Panc1 (cell line): ENCODE data around the gene VWA2. TPM values are rescaled to one million over a fixed set of nuclear protein-coding genes. Genes with fewer than 3 reads are reported as not detected.

Experiments
- ATAC-seq: fragments of 200-7000 bp; cut with Tn5 transposase; 2 replicates; pipeline ENCODE4 v1.9.1; 2020; ENCODE audit warnings: mild to moderate bottlenecking, moderate library complexity
- BruUV-seq: library from RNA; stranded (reverse); fragments of 400-500 nt; replicated peaks from 2 replicates; lab custom pipeline; 2021; lab: Mats Ljungman, UMichigan
- CTCF ChIA-PET: fragments of 300-600 bp; sonication (Branson Sonifier 250); formaldehyde crosslinking; loops from one replicate; lab custom pipeline; 2022; ENCODE audit warnings: antibody characterized with exemption; lab: Charles Lee
- POLR2A ChIA-PET: fragments of 300-600 bp; sonication (Branson Sonifier 250); formaldehyde crosslinking; loops from one replicate; lab custom pipeline; 2022; ENCODE audit warnings: antibody characterized with exemption; lab: Charles Lee
- DNase-seq: peaks from one replicate; pipeline ENCODE4 v3.0.0-alpha.2; 2010; ENCODE audit warnings: low read depth, low spot score
- H3K27ac ChIP-seq: 2 replicates; pipeline ENCODE4 v1.5.1; 2011; ENCODE audit warnings: mild to moderate bottlenecking, low read length, inconsistent platforms
- H3K27me3 ChIP-seq: fragments of 200-500 bp; sonication (Bioruptor generic); 2 replicates; pipeline ENCODE4 v1.6.0; 2014; ENCODE audit warnings: low read length, inconsistent platforms; ENCODE audit not compliant: control insufficient read depth, insufficient read depth
- H3K36me3 ChIP-seq: fragments of 200-500 bp; sonication (Bioruptor generic); 2 replicates; pipeline ENCODE4 v1.5.1; 2014; ENCODE audit warnings: inconsistent platforms, mild to moderate bottlenecking, low read length, moderate library complexity; ENCODE audit not compliant: control insufficient read depth, insufficient read depth
- H3K4me1 ChIP-seq: 2 replicates; pipeline ENCODE4 v1.5.1; 2011; ENCODE audit warnings: inconsistent platforms, mild to moderate bottlenecking, low read length, moderate library complexity; ENCODE audit not compliant: control insufficient read depth, insufficient read depth
- H3K4me3 ChIP-seq, 2 experiments: 2 replicates each; pipeline ENCODE4 v1.5.1; 2011 to 2012; ENCODE audit warnings: low read depth in 2 of 2, low read length in 2 of 2, mild to moderate bottlenecking in 2 of 2, inconsistent platforms in 1 of 2, moderate library complexity in 1 of 2
- H3K9me3 ChIP-seq: fragments of 200-500 bp; sonication (Bioruptor generic); 2 replicates; pipeline ENCODE4 v1.5.1; 2014; ENCODE audit warnings: low read depth, mild to moderate bottlenecking, inconsistent platforms, low read length, moderate library complexity; ENCODE audit not compliant: control insufficient read depth, insufficient read depth
- POLR2AphosphoS5 ChIP-seq: IDR thresholded peaks from 2 replicates; pipeline ENCODE4 v1.6.1; 2012; ENCODE audit warnings: mild to moderate bottlenecking, low read depth, low read length, moderate library complexity
- SIN3A ChIP-seq: IDR thresholded peaks from 2 replicates; pipeline ENCODE4 v1.6.1; 2012; ENCODE audit warnings: low read depth, mild to moderate bottlenecking, low read length, moderate library complexity, borderline replicate concordance; ENCODE audit not compliant: insufficient read depth
- TCF7L2 ChIP-seq: IDR thresholded peaks from 2 replicates; pipeline ENCODE4 v1.6.1; 2011; ENCODE audit warnings: mild to moderate bottlenecking, low read depth, low read length, inconsistent platforms
- in situ Hi-C: cut with HindIII; loops from 2 replicates; pipeline ENCODE4 v1.10.0; 2016; ENCODE audit warnings: low sequenced_read_pairs, low pct_unique_long_range_greater_than_20kb
- intact Hi-C: fragments of 100-400 bp; cut with micrococcal nuclease; formaldehyde crosslinking; loops from one replicate; pipeline ENCODE4 v1.10.0; 2022; ENCODE audit not compliant: unreplicated experiment
- total RNA-seq: library from RNA; stranded (reverse); gene quantifications from one replicate; pipeline ENCODE4 v1.2.1, GENCODE V29; 2021; ENCODE audit not compliant: unreplicated experiment
- TF ChIP-seq, protein P1 (sequence below), 2 experiments: IDR thresholded peaks; 2 replicates each; pipeline ENCODE4 v1.6.1; 2011 to 2012; ENCODE audit warnings: low read depth in 2 of 2, control low read depth in 1 of 2, low read length in 1 of 2, mild to moderate bottlenecking in 1 of 2, moderate library complexity in 1 of 2; ENCODE audit not compliant: insufficient read depth in 1 of 2
- TF ChIP-seq, protein P2 (sequence below): fragments of 450-650 bp; IDR thresholded peaks from 2 replicates; pipeline ENCODE4 v1.5.1; 2017; ENCODE audit warnings: mild to moderate bottlenecking

Gene VWA2
- total RNA-seq, 1 experiment from 2014 or later = 0.77 TPM

DNA sequence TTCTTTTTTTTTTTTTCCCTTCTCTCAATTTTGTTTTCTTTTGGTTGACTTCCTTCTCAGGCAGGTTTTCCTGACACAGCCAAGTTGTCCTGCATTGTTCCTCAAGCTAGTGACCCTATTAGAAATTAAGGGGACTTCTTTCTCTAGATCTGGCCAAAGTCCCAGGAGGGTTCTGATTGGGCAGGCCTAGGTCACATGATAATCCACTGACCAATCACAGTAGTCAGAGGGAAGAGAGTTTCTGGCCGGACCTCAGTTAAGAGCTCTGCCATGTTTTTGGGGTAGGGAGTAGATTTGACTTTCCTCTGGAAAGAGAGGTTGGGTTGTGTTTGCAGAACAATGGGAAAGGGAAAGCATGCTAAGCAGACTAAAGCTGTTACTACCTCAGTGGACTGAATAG lies 16.2 kb downstream of the VWA2 start:
- H3K27me3 ChIP-seq = no peaks in the 10 kb centered on the region
- no peak for DNase-seq
- no peak for ATAC-seq
- no TSS peak for BruUV-seq
- in situ Hi-C loops (no loop called here), intact Hi-C loops (no loop called here)
- CTCF ChIA-PET = no interaction called here
- POLR2A ChIA-PET = no interaction called here
- TF ChIP-seq, protein P1, sequence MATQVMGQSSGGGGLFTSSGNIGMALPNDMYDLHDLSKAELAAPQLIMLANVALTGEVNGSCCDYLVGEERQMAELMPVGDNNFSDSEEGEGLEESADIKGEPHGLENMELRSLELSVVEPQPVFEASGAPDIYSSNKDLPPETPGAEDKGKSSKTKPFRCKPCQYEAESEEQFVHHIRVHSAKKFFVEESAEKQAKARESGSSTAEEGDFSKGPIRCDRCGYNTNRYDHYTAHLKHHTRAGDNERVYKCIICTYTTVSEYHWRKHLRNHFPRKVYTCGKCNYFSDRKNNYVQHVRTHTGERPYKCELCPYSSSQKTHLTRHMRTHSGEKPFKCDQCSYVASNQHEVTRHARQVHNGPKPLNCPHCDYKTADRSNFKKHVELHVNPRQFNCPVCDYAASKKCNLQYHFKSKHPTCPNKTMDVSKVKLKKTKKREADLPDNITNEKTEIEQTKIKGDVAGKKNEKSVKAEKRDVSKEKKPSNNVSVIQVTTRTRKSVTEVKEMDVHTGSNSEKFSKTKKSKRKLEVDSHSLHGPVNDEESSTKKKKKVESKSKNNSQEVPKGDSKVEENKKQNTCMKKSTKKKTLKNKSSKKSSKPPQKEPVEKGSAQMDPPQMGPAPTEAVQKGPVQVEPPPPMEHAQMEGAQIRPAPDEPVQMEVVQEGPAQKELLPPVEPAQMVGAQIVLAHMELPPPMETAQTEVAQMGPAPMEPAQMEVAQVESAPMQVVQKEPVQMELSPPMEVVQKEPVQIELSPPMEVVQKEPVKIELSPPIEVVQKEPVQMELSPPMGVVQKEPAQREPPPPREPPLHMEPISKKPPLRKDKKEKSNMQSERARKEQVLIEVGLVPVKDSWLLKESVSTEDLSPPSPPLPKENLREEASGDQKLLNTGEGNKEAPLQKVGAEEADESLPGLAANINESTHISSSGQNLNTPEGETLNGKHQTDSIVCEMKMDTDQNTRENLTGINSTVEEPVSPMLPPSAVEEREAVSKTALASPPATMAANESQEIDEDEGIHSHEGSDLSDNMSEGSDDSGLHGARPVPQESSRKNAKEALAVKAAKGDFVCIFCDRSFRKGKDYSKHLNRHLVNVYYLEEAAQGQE (IDR thresholded peaks at IDR 0.05; ENCODE audit: insufficient read depth in 1 of 2, low read depth in 2 of 2, low read length in 1 of 2) = no peak
- TF ChIP-seq, protein P2, sequence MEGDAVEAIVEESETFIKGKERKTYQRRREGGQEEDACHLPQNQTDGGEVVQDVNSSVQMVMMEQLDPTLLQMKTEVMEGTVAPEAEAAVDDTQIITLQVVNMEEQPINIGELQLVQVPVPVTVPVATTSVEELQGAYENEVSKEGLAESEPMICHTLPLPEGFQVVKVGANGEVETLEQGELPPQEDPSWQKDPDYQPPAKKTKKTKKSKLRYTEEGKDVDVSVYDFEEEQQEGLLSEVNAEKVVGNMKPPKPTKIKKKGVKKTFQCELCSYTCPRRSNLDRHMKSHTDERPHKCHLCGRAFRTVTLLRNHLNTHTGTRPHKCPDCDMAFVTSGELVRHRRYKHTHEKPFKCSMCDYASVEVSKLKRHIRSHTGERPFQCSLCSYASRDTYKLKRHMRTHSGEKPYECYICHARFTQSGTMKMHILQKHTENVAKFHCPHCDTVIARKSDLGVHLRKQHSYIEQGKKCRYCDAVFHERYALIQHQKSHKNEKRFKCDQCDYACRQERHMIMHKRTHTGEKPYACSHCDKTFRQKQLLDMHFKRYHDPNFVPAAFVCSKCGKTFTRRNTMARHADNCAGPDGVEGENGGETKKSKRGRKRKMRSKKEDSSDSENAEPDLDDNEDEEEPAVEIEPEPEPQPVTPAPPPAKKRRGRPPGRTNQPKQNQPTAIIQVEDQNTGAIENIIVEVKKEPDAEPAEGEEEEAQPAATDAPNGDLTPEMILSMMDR = no peak
- TF ChIP-seq SIN3A (no peak), POLR2AphosphoS5 (no peak), TCF7L2 (no peak)
- no peaks in the 10 kb centered on the region for H3K4me1 ChIP-seq
- H3K36me3 ChIP-seq = no peaks in the 10 kb centered on the region
- no peak overlapping the region for H3K4me3 ChIP-seq
- no peak overlapping the region for H3K27ac ChIP-seq
- no peaks in the 10 kb centered on the region for H3K9me3 ChIP-seq

DNA sequence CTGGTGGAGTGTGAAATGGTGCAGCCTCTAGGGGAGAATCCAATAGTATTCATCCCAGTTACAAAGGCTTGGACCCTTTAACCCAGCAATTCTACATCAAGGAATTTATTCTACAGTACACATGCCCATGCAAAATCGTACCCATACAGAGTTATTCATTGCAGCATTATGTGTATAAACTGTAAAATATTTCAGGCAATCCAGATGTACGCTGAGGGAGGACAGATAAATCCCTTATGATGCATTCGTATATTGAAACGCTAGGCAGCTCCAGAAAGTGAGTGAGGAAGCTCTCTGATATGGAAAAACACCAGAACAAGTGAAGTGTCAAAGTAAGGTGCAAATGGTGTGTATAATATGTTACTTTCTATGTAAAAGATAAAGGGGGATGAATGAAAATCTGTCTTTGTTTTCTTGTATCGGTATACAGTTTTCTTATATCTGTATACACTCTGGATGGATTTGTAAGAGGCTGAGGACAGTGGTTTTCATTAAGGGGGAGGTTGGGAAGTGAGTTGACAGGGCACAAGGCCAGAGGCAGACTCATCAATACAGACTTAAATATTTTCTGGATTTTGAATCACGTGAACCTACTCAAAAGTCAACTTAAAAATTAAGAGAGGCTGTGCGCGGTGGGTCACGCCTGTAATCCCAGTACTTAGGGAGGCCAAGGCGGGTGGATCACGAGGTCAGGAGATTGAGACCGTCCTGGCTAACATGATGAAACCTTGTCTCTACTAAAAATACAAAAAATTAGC lies 17.1 kb downstream of the VWA2 start:
- intact Hi-C loops (no loop called here), in situ Hi-C loops (no loop called here)

More for the DNA sequence above, 17.1 kb downstream of the VWA2 start:
- TF ChIP-seq TCF7L2 (no peak), POLR2AphosphoS5 (no peak), SIN3A (no peak)
- TF ChIP-seq, protein P2 = no peak
- TF ChIP-seq, protein P1 (IDR thresholded peaks at IDR 0.05; ENCODE audit: insufficient read depth in 1 of 2, low read depth in 2 of 2, low read length in 1 of 2) = no peak
- no peaks in the 10 kb centered on the region for H3K27me3 ChIP-seq
- no peaks in the 10 kb centered on the region for H3K9me3 ChIP-seq
- H3K36me3 ChIP-seq = no peaks in the 10 kb centered on the region
- POLR2A ChIA-PET = no interaction called here
- CTCF ChIA-PET = no interaction called here
- ATAC-seq = no peak
- H3K4me1 ChIP-seq = peaks cover 3% of the 10 kb centered on the region; the same call in 1 of the 2 replicates
- H3K4me3 ChIP-seq = no peak overlapping the region
- no peak for DNase-seq
- BruUV-seq = no TSS peak
- no peak overlapping the region for H3K27ac ChIP-seq
